H1 (cell line): ENCODE data around the gene TRIM24. TPM values are rescaled to one million over a fixed set of nuclear protein-coding genes. Genes with fewer than 3 reads are reported as not detected.

Source experiments
- CTCF ChIA-PET: fragments of 300-600 bp; sonication (Branson Sonifier 250); formaldehyde crosslinking; loops from one replicate; lab custom pipeline; 2021; ENCODE audit not compliant: partially characterized antibody; lab: Charles Lee
- POLR2A ChIA-PET: fragments of 300-600 bp; sonication (Branson Sonifier 250); formaldehyde crosslinking; loops from one replicate; lab custom pipeline; 2021; ENCODE audit warnings: inconsistent platforms; ENCODE audit not compliant: partially characterized antibody; lab: Charles Lee
- DNase-seq, 2 experiments: peaks; one replicate each; pipeline versions ENCODE4 v3.0.0 to v3.0.0-alpha.2; 2010 to 2022; ENCODE audit warnings: low spot score in 2 of 2, low read depth in 1 of 2, mixed read lengths in 1 of 2
- FAIRE-seq: peaks from 2 replicates; lab custom pipeline; 2011; peaks lifted over from hg19 to GRCh38; lab: Jason Lieb, UNC
- H2AFZ ChIP-seq: 2 replicates; pipeline ENCODE4 v1.8.1; 2012; ENCODE audit warnings: low read length, inconsistent platforms
- H2AK5ac ChIP-seq: 2 replicates; pipeline ENCODE4 v1.6.1; 2013; ENCODE audit warnings: low read depth, low read length
- H2BK120ac ChIP-seq: replicated peaks from 2 replicates; pipeline ENCODE3; 2013; ENCODE audit warnings: low read depth, low read length, inconsistent platforms
- H2BK12ac ChIP-seq: 2 replicates; pipeline ENCODE4 v1.6.1; 2013; ENCODE audit warnings: low read depth, low read length
- H2BK15ac ChIP-seq: 2 replicates; pipeline ENCODE4 v1.6.1; 2013; ENCODE audit warnings: low read length
- H2BK20ac ChIP-seq: 2 replicates; pipeline ENCODE4 v1.6.1; 2013; ENCODE audit warnings: low read length
- H2BK5ac ChIP-seq: 2 replicates; pipeline ENCODE4 v1.6.1; 2013; ENCODE audit warnings: low read depth, low read length
- H3K14ac ChIP-seq: 2 replicates; pipeline ENCODE4 v1.6.1; 2013; ENCODE audit warnings: inconsistent platforms; ENCODE audit not compliant: insufficient read length
- H3K18ac ChIP-seq: 2 replicates; pipeline ENCODE4 v1.6.1; 2013; ENCODE audit warnings: low read length; ENCODE audit errors: extremely low read depth
- H3K23ac ChIP-seq: 2 replicates; pipeline ENCODE4 v1.6.1; 2013; ENCODE audit warnings: inconsistent platforms; ENCODE audit not compliant: insufficient read length
- H3K23me2 ChIP-seq: 2 replicates; pipeline ENCODE4 v1.6.1; 2013; ENCODE audit warnings: low read depth, low read length
- H3K27ac ChIP-seq: 2 replicates; pipeline ENCODE4 v1.6.1; 2011; ENCODE audit warnings: low read depth, low read length, inconsistent platforms
- H3K27me3 ChIP-seq, 4 experiments: replicated peaks in 1 of 4; 1 replicate in 1 of 4; 2 replicates in 3 of 4; pipeline versions ENCODE4 v1.6.1 to v1.8.1; 2011 to 2013; ENCODE audit warnings: low read length in 3 of 4, mild to moderate bottlenecking in 3 of 4, inconsistent platforms in 2 of 4, mixed read lengths in 2 of 4, moderate library complexity in 1 of 4; ENCODE audit not compliant: control insufficient read depth in 3 of 4, insufficient read depth in 3 of 4; ENCODE audit errors: extremely low read depth in 1 of 4
- H3K36me3 ChIP-seq, 4 experiments: 2 replicates each; pipeline versions ENCODE4 v1.6.1 to v1.8.1; 2011 to 2013; ENCODE audit warnings: mild to moderate bottlenecking in 4 of 4, low read length in 3 of 4, moderate library complexity in 2 of 4, control low read depth in 1 of 4, inconsistent platforms in 1 of 4; ENCODE audit not compliant: insufficient read depth in 4 of 4, control insufficient read depth in 2 of 4
- H3K4ac ChIP-seq: replicated peaks from 2 replicates; pipeline ENCODE3; 2013; ENCODE audit warnings: low read length, low read depth, mixed read lengths, inconsistent platforms; ENCODE audit not compliant: insufficient read length
- H3K4me1 ChIP-seq, 4 experiments: replicated peaks in 1 of 4; 1 replicate in 1 of 4; 2 replicates in 3 of 4; pipeline versions ENCODE4 v1.6.1 to v1.8.1; 2011 to 2013; ENCODE audit warnings: low read length in 3 of 4, inconsistent platforms in 2 of 4, mixed read lengths in 1 of 4; ENCODE audit not compliant: insufficient read depth in 4 of 4, control insufficient read depth in 3 of 4
- H3K4me2 ChIP-seq, 2 experiments: 2 replicates each; pipeline versions ENCODE4 v1.6.1 to v1.8.1; 2011 to 2013; ENCODE audit warnings: low read depth in 2 of 2, low read length in 2 of 2, control low read depth in 1 of 2, inconsistent platforms in 1 of 2, mild to moderate bottlenecking in 1 of 2; ENCODE audit not compliant: insufficient read depth in 1 of 2
- H3K4me3 ChIP-seq, 4 experiments: fragments of 200-600, 300-600 bp in 1 of 4; sonication (generic), shearing (Covaris generic), sonication (Bioruptor Twin) in 1 of 4; 2 replicates each; pipeline versions ENCODE4 v1.5.1 to v1.8.1; 2011 to 2016; ENCODE audit warnings: low read length in 4 of 4, low read depth in 3 of 4, control low read depth in 2 of 4, inconsistent platforms in 2 of 4, mild to moderate bottlenecking in 2 of 4, mixed read lengths in 1 of 4, moderate library complexity in 1 of 4; ENCODE audit not compliant: insufficient read depth in 2 of 4; ENCODE audit errors: extremely low read depth in 1 of 4
- H3K56ac ChIP-seq: replicated peaks from 2 replicates; pipeline ENCODE3; 2013; ENCODE audit warnings: low read depth, mild to moderate bottlenecking, mixed read lengths, low read length, inconsistent platforms; ENCODE audit not compliant: insufficient read length
- H3K79me1 ChIP-seq: 2 replicates; pipeline ENCODE4 v1.6.1; 2013; ENCODE audit warnings: low read depth, low read length, control low read depth
- H3K79me2 ChIP-seq, 2 experiments: 2 replicates each; pipeline versions ENCODE4 v1.6.1 to v1.8.1; 2012 to 2013; ENCODE audit warnings: low read length in 2 of 2, mild to moderate bottlenecking in 2 of 2, inconsistent platforms in 1 of 2; ENCODE audit not compliant: insufficient read depth in 2 of 2, control insufficient read depth in 1 of 2
- H3K9ac ChIP-seq, 4 experiments: replicated peaks in 1 of 4; 1 replicate in 1 of 4; 2 replicates in 3 of 4; pipeline versions ENCODE4 v1.6.1 to v1.8.1; 2011 to 2013; ENCODE audit warnings: low read depth in 3 of 4, low read length in 3 of 4, control low read depth in 2 of 4, mild to moderate bottlenecking in 2 of 4, moderate library complexity in 2 of 4, inconsistent platforms in 1 of 4; ENCODE audit errors: extremely low read depth in 1 of 4
- H3K9me3 ChIP-seq, 2 experiments: 2 replicates each; pipeline versions ENCODE4 v1.6.1 to v1.8.1; 2012 to 2013; ENCODE audit warnings: mild to moderate bottlenecking in 2 of 2, moderate library complexity in 2 of 2, control low read depth in 1 of 2, inconsistent platforms in 1 of 2, low read depth in 1 of 2, low read length in 1 of 2, mixed read lengths in 1 of 2; ENCODE audit not compliant: insufficient read depth in 2 of 2
- H4K20me1 ChIP-seq, 2 experiments: replicated peaks in 1 of 2; 2 replicates each; pipeline versions ENCODE3 to v1.8.1; 2011 to 2013; ENCODE audit warnings: inconsistent platforms in 2 of 2, low read length in 2 of 2, mild to moderate bottlenecking in 1 of 2; ENCODE audit not compliant: insufficient read depth in 2 of 2, control insufficient read depth in 1 of 2
- H4K5ac ChIP-seq: 2 replicates; pipeline ENCODE4 v1.6.1; 2013; ENCODE audit warnings: low read length, low read depth, mixed read lengths, inconsistent platforms; ENCODE audit not compliant: insufficient read length
- H4K8ac ChIP-seq: 2 replicates; pipeline ENCODE4 v1.8.0; 2013; ENCODE audit warnings: mild to moderate bottlenecking, moderate library complexity, low read length, inconsistent platforms; ENCODE audit not compliant: insufficient read depth; ENCODE audit errors: extremely low read depth
- H4K91ac ChIP-seq: replicated peaks from 2 replicates; pipeline ENCODE3; 2013; ENCODE audit warnings: low read length, mixed read lengths, inconsistent platforms; ENCODE audit not compliant: insufficient read length
- CBX5 ChIP-seq: fragments of 300-800, 300-1000 bp; sonication (generic); IDR thresholded peaks from 2 replicates; pipeline ENCODE4 v1.7.1; 2016; ENCODE audit warnings: antibody characterized with exemption, low read length, low read depth
- CHD2 ChIP-seq: IDR thresholded peaks from 2 replicates; pipeline ENCODE4 v1.6.1; 2012; ENCODE audit warnings: low read length, improper control_type of control experiment
- CTBP2 ChIP-seq: IDR thresholded peaks from 2 replicates; pipeline ENCODE4 v1.7.0; 2011; ENCODE audit warnings: borderline replicate concordance, mild to moderate bottlenecking, moderate library complexity, mixed read lengths, low read length; ENCODE audit not compliant: insufficient read depth, insufficient read length
- KDM4A ChIP-seq: IDR thresholded peaks from one replicate; pipeline ENCODE4 v1.7.1; 2012; ENCODE audit warnings: low read depth, mild to moderate bottlenecking, moderate library complexity, low read length, inconsistent platforms; ENCODE audit not compliant: severe bottlenecking
- KDM5A ChIP-seq: fragments of 200-600 bp; IDR thresholded peaks from 2 replicates; pipeline ENCODE4 v1.7.1; 2012; ENCODE audit warnings: mild to moderate bottlenecking, low read length, inconsistent platforms, mixed read lengths
- PHF8 ChIP-seq: fragments of 200-600 bp; sonication (generic); conservative IDR thresholded peaks from 2 replicates; pipeline ENCODE4 v1.7.1; 2012; ENCODE audit warnings: low read depth, mild to moderate bottlenecking, inconsistent platforms, low read length, moderate library complexity
- SAP30 ChIP-seq: fragments of 300-600 bp; sonication (generic); IDR thresholded peaks from 2 replicates; pipeline ENCODE4 v1.7.1; 2012; ENCODE audit warnings: low read length, moderate library complexity, mild to moderate bottlenecking, inconsistent platforms; ENCODE audit not compliant: insufficient read depth, insufficient replicate concordance
- SIN3A ChIP-seq, 2 experiments: IDR thresholded peaks in 1 of 2; conservative IDR thresholded peaks in 1 of 2; 2 replicates each; pipeline ENCODE4 v1.6.1; 2011 to 2012; ENCODE audit warnings: low read length in 2 of 2, improper control_type of control experiment in 1 of 2, low read depth in 1 of 2, mild to moderate bottlenecking in 1 of 2
- SP2 ChIP-seq: IDR thresholded peaks from 2 replicates; pipeline ENCODE4 v1.6.1; 2012; ENCODE audit warnings: mild to moderate bottlenecking, low read length, inconsistent platforms
- SP4 ChIP-seq: IDR thresholded peaks from 2 replicates; pipeline ENCODE4 v1.6.1; 2012; ENCODE audit warnings: low read length, inconsistent platforms
- SRF ChIP-seq: IDR thresholded peaks from 2 replicates; pipeline ENCODE4 v1.6.1; 2011; ENCODE audit warnings: mild to moderate bottlenecking, low read depth, low read length, moderate library complexity
- TEAD4 ChIP-seq: IDR thresholded peaks from 2 replicates; pipeline ENCODE4 v1.6.1; 2012; ENCODE audit warnings: low read depth, low read length, inconsistent platforms, mixed read lengths
- WGBS, 2 experiments: shearing (Covaris generic) in 1 of 2; methylation state at CpG; one replicate each; pipeline versions ENCODE4 v1.1.6 to v1.1.7; 2013 to 2015; ENCODE audit warnings: low lambda C conversion rate in 2 of 2, mixed read lengths in 2 of 2, inconsistent platforms in 1 of 2, low coverage in 1 of 2, missing lambda C conversion rate in 1 of 2; ENCODE audit not compliant: insufficient replicate concordance in 2 of 2, insufficient coverage in 1 of 2, insufficient read length in 1 of 2; ENCODE audit errors: extremely low coverage in 1 of 2, missing lambda C conversion rate in 1 of 2; 5-methylcytosine and 5-hydroxymethylcytosine counted together
- polyA plus RNA-seq, 7 experiments: library from polyadenylated mRNA; depleted of rRNA in 3 of 7; stranded (reverse) in 5 of 7; unstranded in 2 of 7; fragments of >200 nt in 5 of 7; fragments of 200-250 nt in 2 of 7; gene quantifications; 1 replicate in 5 of 7; 2 replicates in 1 of 7; 4 replicates in 1 of 7; pipeline versions ENCODE4 v1.2.1 to v1.2.3, GENCODE V29; 2011 to 2013; ENCODE audit warnings: missing spikeins in 2 of 7, mixed read lengths in 2 of 7
- total RNA-seq: library from RNA; stranded (reverse); fragmentation: NEBNext Ultra II Directional; extraction: Animal tissue kit (Norgen Biotek cat#: 25700); gene quantifications from 2 replicates; pipeline ENCODE4 v1.2.1, GENCODE V29; 2021
- TF ChIP-seq, protein P1 (sequence below): IDR thresholded peaks from 2 replicates; pipeline ENCODE4 v1.6.1; 2012; ENCODE audit warnings: inconsistent platforms

Gene TRIM24
- total and polyA plus RNA-seq, 2 of the 8 experiments (the other 6 are each of a cell fraction or from before 2014, with no cell fraction given) = 67.6 to 149 TPM

GRCh38 chr7:138493535-138493934 lies 33.5 kb downstream of the TRIM24 start:
- Histone ChIP-seq H3K4me1 (peaks cover 0 to 3% (median 1%) of the 10 kb centered on the region in 4 experiments; a peak in 2 of 7 replicates), H4K5ac (no peak overlapping the region), H3K23me2 (no peaks in the 10 kb centered on the region), H3K4me3 (no peak overlapping the region), H3K4ac (no peak overlapping the region), H4K20me1 (peaks cover 26 to 30% of the 10 kb centered on the region in 2 experiments), H3K14ac (no peak overlapping the region), H2BK120ac (no peak overlapping the region), H2BK5ac (no peak overlapping the region), H2BK20ac (no peak overlapping the region), H3K23ac (no peak overlapping the region), H4K8ac (no peak overlapping the region), H3K4me2 (no peak overlapping the region), H3K56ac (no peak overlapping the region), H3K79me1 (no peaks in the 10 kb centered on the region), H3K9me3 (no peaks in the 10 kb centered on the region), H3K9ac (no peak overlapping the region), H2BK12ac (no peak overlapping the region), H2AFZ (no peak overlapping the region), H2BK15ac (no peak overlapping the region), H3K27me3 (no peaks in the 10 kb centered on the region), H3K18ac (no peak overlapping the region), H4K91ac (no peak overlapping the region), H3K79me2 (peaks cover 70 to 100% of the 10 kb centered on the region in 2 experiments), H3K27ac (no peak overlapping the region), H2AK5ac (no peak overlapping the region), H3K36me3 (peaks cover 0 to 28% (median 3%) of the 10 kb centered on the region in 4 experiments; a peak in 4 of 8 replicates)
- 92% methylated on average over 3 of the region's 3 CpGs; no CpG with 5 or more reads in 1 of the 2 experiments for WGBS, 2 experiments
- no peak for FAIRE-seq
- CTCF ChIA-PET = no interaction called here
- no peak for DNase-seq
- POLR2A ChIA-PET = interaction anchor here (1.2 kb wide), 1 partner anchor 34 kb away, joined by 3 read pairs; the partner anchor contains the start of gene TRIM24
- TF ChIP-seq SP2 (no peak), TEAD4 (no peak), CHD2 (no peak), SP4 (no peak), SAP30 (no peak), KDM4A (no peak), CTBP2 (no peak), KDM5A (no peak), PHF8 (no peak), SRF (no peak), CBX5 (no peak), SIN3A (conservative IDR thresholded peaks at IDR 0.05 in 1 of 2, IDR thresholded peaks at IDR 0.05 in 1 of 2; ENCODE audit: low read depth in 1 of 2, low read length in 2 of 2) (no peak)
- TF ChIP-seq, protein P1, sequence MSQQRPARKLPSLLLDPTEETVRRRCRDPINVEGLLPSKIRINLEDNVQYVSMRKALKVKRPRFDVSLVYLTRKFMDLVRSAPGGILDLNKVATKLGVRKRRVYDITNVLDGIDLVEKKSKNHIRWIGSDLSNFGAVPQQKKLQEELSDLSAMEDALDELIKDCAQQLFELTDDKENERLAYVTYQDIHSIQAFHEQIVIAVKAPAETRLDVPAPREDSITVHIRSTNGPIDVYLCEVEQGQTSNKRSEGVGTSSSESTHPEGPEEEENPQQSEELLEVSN = no peak
